ENCODE measurements around the gene CBLC.

The CBLC gene

DNA sequence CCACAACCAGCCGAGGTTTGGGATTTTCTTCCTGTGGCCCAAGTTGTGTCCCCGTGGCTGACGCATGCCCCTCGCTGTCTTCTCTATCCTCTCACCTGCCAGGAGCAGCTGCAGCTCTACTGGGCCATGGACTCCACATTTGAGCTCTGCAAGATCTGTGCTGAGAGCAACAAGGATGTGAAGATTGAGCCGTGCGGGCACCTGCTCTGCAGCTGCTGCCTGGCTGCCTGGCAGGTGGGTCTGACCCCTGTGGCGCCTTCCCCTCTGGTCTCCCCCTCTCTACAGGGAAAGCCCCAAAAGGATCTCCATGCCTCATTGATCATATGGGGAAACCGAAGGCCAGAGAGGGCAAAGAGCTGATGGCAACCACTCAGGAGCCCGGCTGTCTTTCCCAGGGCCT is 14.6 kb downstream of the CBLC start:
- TF ChIP-seq, protein P1, sequence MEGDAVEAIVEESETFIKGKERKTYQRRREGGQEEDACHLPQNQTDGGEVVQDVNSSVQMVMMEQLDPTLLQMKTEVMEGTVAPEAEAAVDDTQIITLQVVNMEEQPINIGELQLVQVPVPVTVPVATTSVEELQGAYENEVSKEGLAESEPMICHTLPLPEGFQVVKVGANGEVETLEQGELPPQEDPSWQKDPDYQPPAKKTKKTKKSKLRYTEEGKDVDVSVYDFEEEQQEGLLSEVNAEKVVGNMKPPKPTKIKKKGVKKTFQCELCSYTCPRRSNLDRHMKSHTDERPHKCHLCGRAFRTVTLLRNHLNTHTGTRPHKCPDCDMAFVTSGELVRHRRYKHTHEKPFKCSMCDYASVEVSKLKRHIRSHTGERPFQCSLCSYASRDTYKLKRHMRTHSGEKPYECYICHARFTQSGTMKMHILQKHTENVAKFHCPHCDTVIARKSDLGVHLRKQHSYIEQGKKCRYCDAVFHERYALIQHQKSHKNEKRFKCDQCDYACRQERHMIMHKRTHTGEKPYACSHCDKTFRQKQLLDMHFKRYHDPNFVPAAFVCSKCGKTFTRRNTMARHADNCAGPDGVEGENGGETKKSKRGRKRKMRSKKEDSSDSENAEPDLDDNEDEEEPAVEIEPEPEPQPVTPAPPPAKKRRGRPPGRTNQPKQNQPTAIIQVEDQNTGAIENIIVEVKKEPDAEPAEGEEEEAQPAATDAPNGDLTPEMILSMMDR (IDR thresholded peaks at IDR 0.05; ENCODE audit: low read depth, low read length) = no peak
- DNase-seq (ENCODE audit: extremely low read depth, low read depth) = no peak

DNA sequence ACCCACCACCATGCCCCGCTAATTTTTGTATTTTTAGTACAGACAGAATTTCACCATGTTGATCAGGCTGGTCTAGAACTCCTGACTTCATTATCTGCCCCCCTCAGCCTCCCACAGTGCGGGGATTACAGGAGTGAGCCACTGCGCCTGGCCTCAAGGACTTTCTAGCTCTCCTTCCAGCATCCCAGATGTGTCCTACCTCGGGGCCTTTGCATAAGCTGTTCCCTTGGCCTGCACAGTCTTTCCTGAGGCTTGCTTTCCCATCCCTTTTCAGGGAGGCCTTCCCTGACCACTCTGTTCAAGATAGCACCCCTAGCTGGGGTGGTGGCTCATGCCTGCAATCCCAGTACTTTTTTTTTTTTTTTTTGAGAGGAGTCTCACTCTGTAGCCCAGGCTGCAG is 16.9 kb downstream of the CBLC start:
- TF ChIP-seq, protein P1 (IDR thresholded peaks at IDR 0.05; ENCODE audit: low read depth, low read length) = no peak
- DNase-seq (ENCODE audit: extremely low read depth, low read depth) = no peak

DNA sequence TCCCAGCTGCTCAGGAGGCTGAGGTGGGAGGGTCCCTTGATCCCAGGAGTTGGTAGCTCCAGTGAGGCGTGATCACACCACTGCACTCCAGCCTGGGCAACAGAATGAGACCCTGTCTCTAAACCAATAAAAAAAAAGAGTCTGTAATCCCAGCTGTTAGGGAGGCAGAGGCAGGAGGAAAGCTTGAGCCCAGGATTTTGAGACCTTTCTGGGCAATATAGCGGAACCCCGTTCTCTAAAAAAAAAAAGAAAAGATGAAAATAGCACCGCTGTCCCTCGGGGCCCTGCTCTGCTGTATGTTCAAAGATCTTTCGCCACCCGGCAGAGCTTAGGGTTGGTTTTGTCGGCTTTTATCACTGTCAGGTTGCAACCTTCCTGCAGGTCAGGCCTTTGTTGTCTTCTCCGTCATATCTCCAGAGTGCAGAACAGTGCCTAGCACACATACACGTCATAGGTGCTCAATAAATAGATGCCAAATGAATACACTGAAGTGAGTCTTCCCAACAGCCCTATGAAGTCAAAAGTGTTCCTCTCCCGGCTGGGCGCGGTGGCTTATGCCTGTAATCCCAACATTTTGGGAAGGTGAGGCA is 17.8 kb downstream of the CBLC start:
- TF ChIP-seq, protein P1 (IDR thresholded peaks at IDR 0.05; ENCODE audit: low read depth, low read length) = no peak
- DNase-seq (ENCODE audit: extremely low read depth, low read depth) = no peak

DNA sequence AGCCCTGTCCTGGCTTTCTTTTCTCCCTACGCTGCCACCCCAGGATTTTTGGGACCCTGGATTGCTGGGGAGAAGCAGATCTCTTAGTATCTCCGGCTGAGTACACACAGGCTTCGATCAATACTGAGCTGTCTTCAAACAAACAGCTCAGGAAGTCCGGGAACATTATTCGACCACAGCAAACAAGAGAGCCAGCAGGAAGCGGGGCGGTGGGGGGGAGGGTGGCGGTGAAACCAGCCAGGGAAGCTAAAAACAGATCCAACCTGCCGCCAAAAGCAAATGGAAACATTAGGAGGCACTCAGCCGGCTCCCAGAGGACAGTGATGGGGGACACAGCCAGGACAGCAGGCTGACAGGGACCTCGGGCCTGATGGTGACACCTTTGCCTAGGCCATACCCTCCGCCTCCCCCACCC is 19.0 kb downstream of the CBLC start:
- TF ChIP-seq, protein P1 (IDR thresholded peaks at IDR 0.05; ENCODE audit: low read depth, low read length) = no peak
- no peak for DNase-seq (ENCODE audit: extremely low read depth, low read depth)

DNA sequence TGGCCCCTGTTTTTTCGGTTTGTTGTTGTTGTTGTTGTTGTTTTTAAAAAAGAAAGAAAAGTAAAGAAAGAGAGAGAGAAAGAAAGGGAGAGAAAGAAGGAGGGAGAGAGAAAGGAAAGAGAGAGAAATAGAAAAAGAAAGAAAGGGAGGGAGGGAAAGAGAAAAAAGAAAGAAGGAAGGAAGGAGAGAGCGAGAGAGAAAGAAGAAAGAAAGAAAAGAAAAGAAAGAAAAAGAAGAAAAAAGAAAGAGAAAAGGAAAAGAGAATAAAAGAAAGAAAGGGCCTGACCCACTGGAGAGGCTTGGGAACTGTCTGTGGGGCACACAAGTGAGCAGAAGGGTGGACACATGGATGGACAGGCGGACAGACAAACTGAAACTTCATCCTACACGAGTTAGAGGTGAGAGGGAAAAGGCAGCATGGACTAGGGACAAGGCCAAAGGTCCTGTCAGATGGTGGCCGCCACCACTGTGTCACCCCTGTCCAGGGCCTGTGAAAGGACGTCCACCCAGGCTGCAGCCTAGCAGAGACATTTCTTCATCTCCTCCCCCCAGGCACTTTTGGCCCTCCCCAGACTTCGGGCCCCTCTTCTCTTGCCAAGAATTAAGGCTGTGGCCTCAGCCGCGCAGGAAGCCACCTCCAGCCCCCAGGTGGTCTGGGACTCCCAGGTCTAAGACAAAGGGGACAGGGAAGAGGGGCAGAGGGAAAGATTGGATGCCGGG is 22.1 kb downstream of the CBLC start:
- no peak for DNase-seq (ENCODE audit: extremely low read depth, low read depth)
- TF ChIP-seq, protein P1 (IDR thresholded peaks at IDR 0.05; ENCODE audit: low read depth, low read length) = no peak

DNA sequence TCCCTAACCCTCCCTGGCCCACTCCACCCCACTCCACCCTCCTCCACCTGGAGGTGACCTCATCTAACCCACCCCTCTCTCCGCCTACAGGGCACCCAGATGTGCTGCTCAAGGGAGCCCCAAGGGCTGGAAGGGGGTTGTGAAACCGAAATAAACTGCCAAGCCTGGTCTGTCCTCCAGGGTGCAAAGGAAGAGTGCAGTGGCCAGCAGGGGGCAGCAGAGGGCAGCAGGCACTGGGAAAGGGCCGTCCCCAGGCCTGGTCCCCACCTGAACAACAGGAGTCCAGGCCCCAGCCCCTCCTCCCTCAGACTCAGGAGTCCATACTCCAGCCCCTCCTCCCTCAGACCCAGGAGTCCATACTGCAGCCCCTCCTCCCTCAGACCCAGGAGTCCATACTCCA is 22.8 kb downstream of the CBLC start:
- peak; percentile 31 for DNase-seq (ENCODE audit: extremely low read depth, low read depth)
- TF ChIP-seq, protein P1 (IDR thresholded peaks at IDR 0.05; ENCODE audit: low read depth, low read length) = peak; percentile 96

Data from AG09319 (cell line).